SK-N-DZ (cell line): ENCODE measurements around the gene PSMD2.

Experiments used
- DNase-seq: peaks from one replicate; pipeline ENCODE4 v3.0.0-alpha.2; 2015; ENCODE audit warnings: low spot score

PSMD2 gene

DNA sequence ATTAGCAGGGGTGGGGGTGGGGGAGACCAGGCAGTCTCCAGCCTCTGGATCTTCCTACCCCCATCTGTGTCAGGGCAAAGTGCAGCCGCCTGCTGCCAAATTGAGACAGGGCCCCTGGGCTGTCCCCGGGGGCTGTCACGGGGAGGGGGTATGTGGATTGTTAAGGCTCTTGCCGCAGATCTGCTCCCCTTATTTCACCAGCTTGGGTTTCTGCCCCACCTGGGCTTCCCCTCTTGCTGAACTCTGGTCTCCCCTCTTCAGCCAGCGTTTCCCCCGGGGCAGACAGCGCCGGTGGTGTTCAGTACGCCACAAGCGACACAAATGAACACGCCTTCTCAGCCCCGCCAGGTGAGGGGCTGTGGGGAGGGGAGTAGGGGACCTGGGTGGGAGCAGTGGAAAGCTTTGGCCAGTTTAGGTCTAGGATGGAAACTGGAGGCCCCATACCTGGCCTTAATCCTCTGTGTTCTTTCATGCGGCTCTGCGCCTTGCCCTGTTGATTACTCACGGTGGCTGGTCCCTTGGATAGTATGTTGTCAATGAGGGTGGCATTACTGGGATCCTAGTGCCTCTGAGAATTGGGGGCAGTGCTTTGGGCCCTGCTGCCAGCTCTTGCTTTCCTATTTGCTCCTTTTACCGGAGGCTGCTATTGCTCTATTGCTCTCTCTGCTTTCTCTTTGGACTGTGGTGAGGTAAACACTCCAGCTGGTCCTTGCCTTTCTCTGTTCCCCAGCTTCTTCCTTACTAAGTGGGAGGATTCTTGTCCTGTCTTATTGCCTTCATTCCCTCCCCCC is 17.0 kb downstream of the PSMD2 start:
- DNase-seq: no peak

DNA sequence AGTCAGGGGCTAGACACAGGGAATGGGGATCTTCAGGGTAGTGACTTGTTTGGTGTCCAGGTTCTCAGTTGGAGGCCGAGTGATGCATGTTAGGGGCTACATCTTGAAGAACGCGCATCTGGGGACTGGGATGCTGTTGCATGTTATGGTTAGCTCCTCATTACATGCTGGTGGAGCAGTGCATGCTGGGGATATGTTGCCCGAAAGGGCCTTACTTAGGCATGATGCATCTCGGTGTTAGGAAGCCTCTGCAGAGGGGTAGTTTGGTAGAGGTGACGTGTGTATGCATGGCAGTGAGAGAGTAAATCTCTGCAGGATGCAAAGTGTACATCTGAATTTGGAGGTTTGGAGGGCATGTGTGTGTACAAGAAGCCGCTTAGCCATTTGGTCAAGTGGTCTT is 17.8 kb downstream of the PSMD2 start:
- no peak for DNase-seq

DNA sequence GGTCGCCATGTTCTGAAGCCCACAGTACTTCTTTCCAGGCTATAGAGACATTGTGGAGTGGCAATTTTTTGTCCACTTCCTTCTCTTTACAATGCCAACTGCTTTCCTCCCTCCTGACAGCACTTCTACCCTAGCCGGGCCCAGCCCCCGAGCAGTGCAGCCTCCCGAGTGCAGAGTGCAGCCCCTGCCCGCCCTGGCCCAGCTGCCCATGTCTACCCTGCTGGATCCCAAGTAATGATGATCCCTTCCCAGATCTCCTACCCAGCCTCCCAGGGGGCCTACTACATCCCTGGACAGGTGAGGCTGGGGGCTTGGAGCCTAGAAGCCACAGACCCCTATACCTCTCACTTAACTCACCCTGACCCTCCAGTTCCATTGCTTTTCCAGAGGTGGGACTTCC is 18.2 kb downstream of the PSMD2 start:
- DNase-seq: no peak

DNA sequence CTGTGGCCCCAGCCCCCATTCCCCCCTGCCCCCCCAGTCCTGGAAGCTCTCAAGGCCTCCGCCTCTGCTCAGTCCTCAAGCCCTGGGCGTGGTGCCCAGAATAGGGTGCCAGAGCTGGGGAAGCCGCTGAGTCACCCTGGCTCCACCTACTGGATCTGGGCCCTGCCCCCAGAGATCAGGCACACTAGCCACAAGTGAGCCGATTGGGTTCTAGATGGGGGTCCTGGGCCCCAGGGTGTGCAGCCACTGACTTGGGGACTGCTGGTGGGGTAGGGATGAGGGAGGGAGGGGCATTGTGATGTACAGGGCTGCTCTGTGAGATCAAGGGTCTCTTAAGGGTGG is 21.0 kb downstream of the PSMD2 start:
- no peak for DNase-seq

DNA sequence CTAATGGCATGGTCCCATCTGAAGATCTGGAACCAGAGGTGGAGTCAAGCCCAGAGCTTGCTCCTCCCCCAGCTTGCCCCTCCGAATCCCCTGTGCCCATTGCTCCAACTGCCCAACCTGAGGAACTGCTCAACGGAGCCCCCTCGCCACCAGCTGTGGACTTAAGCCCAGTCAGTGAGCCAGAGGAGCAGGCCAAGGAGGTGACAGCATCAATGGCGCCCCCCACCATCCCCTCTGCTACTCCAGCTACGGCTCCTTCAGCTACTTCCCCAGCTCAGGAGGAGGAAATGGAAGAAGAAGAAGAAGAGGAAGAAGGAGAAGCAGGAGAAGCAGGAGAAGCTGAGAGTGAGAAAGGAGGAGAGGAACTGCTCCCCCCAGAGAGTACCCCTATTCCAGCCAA is 22.6 kb downstream of the PSMD2 start:
- DNase-seq: no peak

DNA sequence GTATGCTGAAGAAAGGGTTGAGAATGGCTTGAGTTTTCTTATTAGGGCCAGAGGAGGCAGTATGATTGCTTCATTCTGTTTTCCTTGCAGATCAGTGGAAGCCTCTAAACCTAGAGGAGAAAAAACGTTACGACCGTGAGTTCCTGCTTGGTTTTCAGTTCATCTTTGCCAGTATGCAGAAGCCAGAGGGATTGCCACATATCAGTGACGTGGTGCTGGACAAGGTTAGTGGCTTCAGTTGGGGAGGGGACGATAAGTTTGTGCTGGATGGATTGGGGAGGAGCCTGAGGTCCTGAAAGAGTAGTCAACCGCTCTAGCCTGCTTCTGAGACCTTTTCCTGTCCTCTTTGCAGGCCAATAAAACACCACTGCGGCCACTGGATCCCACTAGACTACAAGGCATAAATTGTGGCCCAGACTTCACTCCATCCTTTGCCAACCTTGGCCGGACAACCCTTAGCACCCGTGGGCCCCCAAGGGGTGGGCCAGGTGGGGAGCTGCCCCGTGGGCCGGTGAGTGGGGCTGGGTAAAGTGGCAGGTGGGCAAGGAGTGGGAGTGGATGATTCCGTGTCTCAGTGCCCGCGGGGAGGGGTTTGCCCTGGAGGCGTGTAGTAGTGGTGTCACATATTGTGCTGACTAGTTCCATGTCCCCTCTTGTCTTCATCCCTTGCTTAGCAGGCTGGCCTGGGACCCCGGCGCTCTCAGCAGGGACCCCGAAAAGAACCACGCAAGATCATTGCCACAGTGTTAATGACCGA is 23.9 kb downstream of the PSMD2 start:
- DNase-seq: no peak

DNA sequence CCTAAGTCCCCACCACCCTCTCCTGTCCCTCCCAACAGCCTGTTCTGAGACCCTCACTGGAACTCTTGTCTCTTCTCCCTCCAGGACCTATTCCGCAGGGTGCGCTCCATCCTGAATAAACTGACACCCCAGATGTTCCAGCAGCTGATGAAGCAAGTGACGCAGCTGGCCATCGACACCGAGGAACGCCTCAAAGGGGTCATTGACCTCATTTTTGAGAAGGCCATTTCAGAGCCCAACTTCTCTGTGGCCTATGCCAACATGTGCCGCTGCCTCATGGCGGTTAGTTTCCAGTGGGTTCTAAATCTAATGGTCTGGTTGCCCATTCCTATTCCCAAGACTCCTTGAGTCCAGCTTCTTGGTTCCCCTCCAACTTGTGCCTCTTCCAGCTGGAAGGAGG is 24.7 kb downstream of the PSMD2 start:
- DNase-seq: no peak

DNA sequence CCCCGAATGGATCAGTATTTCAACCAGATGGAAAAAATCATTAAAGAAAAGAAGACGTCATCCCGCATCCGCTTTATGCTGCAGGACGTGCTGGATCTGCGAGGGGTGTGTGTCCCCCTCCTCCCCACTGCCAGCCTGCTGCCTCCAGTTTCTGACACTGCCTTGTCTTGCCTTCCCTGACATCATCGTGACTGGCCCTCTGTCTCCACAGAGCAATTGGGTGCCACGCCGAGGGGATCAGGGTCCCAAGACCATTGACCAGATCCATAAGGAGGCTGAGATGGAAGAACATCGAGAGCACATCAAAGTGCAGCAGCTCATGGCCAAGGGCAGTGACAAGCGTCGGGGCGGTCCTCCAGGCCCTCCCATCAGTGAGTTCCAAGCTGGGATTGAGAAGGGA is 26.2 kb downstream of the PSMD2 start:
- no peak for DNase-seq

DNA sequence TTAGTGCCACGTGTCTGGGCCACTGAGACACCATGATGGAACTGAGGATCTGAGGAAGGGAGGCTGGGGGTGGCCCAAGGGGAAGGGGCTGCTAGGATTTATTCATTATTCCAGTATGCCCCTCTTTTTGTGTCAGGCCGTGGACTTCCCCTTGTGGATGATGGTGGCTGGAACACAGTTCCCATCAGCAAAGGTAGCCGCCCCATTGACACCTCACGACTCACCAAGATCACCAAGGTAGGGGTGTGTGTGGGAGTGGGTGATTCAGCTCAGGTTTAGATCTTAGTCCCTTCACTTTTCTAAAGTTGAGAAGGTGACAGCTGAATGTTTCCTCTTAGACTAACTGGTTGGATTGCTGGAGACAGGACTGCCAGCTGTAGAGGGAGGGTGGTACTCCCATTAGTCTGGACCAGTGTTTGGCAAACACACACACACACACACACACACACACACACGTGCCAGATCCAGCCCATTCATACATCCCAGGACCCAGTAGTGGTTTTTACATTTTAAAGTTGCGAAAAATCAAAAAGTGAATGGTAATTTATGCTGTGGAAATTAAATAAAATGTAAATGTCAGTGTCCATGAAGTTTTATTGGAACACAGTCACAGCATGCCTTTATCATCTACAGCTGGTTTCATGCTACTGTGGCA is 26.8 kb downstream of the PSMD2 start:
- DNase-seq: no peak

DNA sequence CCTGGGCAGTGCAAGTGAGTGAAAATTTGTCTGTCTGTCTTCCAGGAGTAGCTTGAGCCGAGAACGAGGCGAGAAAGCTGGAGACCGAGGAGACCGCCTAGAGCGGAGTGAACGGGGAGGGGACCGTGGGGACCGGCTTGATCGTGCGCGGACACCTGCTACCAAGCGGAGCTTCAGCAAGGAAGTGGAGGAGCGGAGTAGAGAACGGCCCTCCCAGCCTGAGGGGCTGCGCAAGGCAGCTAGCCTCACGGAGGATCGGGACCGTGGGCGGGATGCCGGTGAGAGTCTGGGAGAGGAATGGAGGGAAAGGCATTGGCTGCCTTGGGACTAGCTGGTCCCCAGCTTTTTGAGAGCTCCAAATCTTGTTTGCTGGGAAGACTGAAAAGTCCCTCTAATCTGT is 28.1 kb downstream of the PSMD2 start:
- no peak for DNase-seq

DNA sequence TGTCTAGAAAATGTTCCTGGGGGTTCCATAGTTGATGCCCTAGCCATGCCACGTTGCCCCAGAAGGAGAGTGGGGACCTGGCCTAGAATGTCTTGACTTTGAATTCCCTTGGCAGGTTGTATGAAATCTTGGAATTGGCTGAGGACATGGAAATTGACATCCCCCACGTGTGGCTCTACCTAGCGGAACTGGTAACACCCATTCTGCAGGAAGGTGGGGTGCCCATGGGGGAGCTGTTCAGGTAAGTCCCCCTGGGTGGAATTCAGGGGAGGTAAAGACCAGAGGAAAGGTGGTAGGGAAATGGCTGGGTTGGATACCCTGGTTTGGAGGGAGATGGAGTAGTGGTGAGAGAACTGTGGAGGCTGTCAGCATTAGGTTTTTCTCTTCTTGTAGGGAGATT is 29.5 kb downstream of the PSMD2 start:
- DNase-seq: no peak

DNA sequence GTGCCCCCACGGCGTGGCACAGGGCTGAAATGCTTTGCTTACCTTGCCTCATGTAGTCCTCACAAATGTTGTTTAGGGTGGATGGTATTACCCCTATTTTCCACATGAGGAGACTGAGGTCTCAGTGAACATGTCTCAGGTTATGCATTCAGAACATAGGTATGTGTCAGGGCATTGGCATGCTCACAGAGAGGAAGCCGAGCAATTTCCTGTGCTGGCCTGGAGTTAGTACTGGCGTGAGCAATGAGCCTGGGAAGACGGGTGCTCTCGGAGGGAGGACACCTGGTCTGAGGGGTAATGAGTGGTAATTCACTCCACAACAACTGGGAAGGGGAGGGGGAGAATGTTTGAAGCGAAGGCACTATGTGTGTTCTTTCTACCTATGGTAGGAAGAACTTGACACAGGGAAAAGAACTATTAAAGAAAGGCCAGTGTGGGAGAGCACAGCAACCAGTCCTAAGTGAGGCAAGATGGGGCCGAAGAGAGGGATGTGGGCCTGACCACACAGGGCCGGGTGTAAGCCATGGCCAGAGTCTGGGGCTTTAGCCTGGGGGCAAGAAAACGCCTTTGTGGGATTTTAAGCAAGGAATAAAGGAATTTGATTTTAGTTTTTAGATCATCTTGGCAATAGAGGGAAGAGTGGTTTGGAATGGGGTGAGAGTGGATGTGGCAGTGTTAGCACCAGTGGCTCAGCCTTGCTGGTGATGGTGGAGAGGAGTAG is 33.5 kb downstream of the PSMD2 start:
- DNase-seq: no peak

DNA sequence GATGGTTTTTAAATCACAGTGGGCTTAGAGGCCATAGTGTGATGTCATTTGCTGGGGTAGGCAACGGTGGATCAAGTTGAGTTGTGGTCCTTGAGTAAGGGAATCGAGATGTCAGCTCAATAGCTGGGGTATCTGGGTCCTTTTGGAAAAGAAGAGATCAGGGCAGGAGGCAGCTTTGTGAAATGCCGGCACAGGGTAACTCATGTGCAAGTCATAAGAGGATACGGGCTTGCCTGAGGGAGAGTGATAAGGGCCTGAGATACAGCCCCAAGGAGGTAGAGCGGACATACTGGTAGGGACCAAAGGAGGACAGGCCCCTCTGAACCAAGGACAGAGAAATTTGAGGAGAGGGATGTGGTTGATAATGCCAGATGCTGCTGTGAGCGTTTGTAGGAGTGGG is 34.1 kb downstream of the PSMD2 start:
- no peak for DNase-seq

DNA sequence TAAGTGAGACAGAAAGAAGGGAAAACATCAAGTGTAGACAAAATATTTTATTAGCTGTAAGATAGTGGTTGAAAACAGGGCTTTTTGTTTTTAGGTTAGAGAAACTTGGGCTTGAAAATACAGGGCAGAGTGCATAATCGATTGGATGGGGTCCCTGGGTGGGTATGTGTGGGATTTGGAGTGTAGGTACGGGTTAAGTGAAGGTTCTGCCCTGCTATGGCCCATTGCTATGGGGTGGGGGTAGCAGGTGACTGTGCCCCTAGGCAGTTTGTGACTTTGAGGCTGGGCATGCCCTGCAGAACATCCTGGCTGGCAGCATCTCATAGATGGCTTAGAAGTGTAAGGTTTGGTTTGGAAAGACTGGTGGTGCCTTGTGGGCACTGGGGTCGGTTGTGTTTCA is 34.7 kb downstream of the PSMD2 start:
- no peak for DNase-seq

DNA sequence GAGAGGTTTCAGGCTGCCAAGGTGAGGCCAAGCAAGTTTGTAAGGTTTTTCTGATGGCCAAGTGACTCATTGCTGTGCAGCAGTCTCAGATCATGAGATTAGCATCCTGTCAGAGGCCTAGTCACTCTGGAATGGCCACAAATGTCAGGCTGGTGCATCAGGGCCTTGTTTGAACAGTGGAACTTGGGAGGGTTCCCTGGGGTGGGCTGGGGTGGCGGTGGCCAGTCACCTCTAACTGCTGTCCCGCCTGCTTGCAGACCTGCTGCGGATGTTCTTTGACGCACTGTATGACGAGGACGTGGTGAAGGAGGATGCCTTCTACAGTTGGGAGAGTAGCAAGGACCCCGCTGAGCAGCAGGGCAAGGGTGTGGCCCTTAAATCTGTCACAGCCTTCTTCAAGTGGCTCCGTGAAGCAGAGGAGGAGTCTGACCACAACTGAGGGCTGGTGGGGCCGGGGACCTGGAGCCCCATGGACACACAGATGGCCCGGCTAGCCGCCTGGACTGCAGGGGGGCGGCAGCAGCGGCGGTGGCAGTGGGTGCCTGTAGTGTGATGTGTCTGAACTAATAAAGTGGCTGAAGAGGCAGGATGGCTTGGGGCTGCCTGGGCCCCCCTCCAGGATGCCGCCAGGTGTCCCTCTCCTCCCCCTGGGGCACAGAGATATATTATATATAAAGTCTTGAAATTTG is 35.6 kb downstream of the PSMD2 start:
- no peak for DNase-seq

DNA sequence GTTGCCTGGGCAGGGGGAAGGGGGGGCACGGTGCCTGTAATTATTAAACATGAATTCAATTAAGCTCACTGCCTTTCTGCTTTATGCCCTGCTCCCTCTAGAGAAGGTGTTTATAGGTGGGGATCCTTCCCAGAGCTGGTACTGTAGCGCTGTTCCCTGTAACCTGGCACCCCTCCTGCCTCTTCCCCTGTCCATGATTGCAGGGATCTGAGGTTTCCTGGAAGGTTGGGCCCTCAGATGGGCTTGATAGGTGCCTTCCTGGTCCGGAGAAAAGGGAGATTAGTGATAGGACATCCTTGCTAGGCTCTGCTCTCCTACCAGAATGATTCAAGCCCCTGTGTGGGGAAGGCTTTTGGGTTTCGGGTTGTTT is 36.2 kb downstream of the PSMD2 start:
- no peak for DNase-seq

DNA sequence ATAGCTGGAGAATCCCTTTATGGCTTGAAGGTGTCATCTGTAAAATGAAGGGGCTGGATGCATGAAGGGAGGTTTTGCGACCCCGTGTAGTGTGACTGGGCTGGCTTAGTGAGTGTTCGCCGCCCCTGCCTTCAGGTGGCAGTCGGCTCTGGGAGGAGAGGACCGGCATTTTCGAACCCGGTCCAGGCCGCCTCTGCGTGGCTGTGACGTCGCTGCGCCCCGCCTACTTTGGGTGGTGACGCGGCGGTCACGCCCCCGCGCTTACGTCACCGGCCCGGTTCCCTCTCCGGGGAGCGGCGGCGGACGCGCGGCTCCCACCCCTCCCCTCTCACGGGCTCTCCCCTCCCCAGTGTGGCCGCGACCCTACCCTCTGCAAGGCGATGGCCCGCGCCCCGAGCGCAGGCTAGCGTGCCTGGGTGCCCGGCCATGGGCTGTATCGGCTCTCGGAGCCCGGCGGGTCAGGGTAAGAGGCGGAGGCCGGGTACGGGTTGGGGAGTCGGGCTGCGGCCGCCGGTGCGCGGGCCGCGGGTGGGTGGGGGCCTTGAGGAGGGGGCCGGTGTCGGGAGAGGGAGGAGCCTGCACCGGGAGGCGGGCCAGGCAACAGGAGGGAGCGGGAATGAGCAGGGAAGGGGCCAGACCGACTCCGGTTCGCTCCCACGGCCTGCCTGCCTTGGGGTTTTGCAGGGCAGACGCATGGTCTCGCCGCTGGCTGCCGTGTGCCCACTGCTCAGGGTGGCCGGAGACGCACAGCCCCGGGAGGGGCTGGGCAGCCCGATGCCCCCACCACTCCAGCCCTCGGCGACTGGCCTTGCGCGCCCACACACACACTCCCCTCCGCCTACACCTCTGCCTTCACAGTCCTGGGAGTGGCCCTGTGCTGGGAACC is 36.9 kb downstream of the PSMD2 start:
- DNase-seq: peak; percentile 83

DNA sequence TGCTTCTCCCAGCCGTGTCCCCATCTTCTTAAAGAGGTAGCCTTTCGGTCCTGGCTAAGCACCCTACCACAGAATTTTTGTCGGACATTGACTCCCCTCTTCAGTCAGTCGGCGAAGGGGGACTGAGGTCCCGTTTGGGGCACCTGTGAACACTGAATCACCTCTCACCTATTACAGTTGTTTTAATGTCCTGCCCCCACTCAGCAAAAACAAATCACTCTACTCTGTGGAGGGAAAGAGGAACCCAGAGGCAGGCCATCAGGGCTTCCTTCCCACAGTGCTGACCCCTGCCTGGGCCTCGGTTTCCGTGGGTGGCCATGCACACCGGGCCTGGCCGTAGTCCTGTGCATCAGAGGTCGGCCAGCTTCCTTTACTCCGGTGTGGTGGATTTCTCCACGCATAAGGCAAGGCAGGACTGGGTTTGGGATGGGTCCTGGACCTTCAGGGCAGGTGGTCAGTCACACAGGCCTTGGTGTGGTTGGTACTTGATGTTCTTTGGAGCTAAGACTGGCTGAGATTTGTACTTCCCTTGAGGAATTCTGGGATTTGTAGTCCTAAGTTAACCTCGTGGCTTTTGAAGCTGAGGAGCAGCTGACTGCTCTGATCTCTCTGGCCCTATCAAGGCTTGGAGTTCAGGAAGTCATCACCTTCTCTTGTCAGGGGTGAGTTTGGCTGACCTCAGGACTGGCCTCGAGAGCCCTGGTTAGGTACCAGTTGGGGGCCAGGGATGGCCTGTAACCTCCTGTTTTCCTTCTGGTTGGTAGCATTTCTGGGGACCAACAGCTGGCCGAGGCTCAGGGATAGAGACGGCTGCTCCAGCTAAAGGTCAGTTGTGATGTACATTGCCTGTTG is 37.7 kb downstream of the PSMD2 start:
- DNase-seq: peak; percentile 84

DNA sequence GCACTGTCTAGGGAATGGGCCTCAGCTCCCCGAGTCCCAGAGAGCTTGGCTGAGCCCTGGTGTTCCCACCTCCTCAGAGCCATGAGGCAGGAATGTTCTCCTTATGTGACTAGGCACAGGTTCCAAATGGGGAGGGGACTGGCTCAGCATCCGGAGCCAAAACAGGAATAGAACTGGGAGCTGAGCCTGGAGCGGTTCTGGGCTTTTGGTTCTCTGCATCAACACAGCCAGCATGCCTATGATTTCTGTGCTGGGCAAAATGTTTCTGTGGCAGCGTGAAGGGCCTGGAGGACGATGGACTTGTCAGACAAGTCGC is 38.3 kb downstream of the PSMD2 start, which contains the start of gene FAM131A:
TSS of gene FAM131A (plus strand) at position 202 of the 316 bp plus-strand sequence. CDS start at position 233, 31 bp downstream.
- no peak for DNase-seq

DNA sequence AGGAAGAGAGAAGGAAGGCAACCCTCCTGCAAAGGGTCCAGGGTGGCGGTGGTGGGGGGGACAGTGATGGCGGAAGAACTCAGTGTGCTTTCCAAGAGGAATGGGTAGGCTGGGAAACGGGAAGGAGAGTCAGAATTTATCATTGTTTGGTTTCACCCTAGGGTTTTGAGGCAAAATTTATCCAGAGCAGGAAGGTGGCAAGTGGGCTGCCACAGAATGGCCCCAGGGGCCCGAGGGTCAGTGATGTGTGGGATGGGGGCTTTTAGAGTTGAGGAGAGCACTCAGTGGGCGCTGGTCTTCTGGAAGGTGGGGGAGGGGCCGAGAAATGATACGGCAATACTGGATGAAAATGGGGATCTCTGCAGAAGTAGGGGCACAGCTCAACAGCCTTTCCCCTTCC is 38.9 kb downstream of the PSMD2 start:
- DNase-seq: no peak
